Lung (tissue), 12 donors: Measurements from ENCODE around the gene HSPG2. TPM values are rescaled to one million over a fixed set of nuclear protein-coding genes. Genes with fewer than 3 reads are reported as not detected.

Experiments
- ATAC-seq: fragments of 200-7000 bp; cut with Tn5 transposase; one replicate; pipeline ENCODE4 v1.9.1; 2020; ENCODE audit warnings: moderate number of reproducible peaks; ENCODE audit not compliant: insufficient read depth, low FRiP score
- DNase-seq, 3 donors: peaks; one replicate each; pipeline ENCODE4 v3.0.0-alpha.2; 2013 to 2017
- H3K27ac ChIP-seq, 2 donors: one replicate each; pipeline ENCODE4 v1.5.1; 2013; ENCODE audit warnings: mild to moderate bottlenecking in 2 of 2, moderate library complexity in 2 of 2, control low read depth in 1 of 2, inconsistent platforms in 1 of 2, low read depth in 1 of 2, low read length in 1 of 2
- H3K27me3 ChIP-seq, 3 donors: one replicate each; pipeline ENCODE4 v1.5.1; 2013; ENCODE audit warnings: low read length in 2 of 3; ENCODE audit not compliant: control insufficient read depth in 3 of 3, insufficient read depth in 3 of 3
- H3K36me3 ChIP-seq, 4 donors: one replicate each; pipeline ENCODE4 v1.5.1; 2013; ENCODE audit warnings: low read length in 4 of 4, mild to moderate bottlenecking in 1 of 4, moderate library complexity in 1 of 4; ENCODE audit not compliant: control insufficient read depth in 4 of 4, insufficient read depth in 4 of 4
- H3K4me1 ChIP-seq, 5 donors: one replicate each; pipeline ENCODE4 v1.5.1; 2013; ENCODE audit warnings: low read length in 5 of 5, mild to moderate bottlenecking in 2 of 5, moderate library complexity in 1 of 5; ENCODE audit not compliant: control insufficient read depth in 5 of 5, insufficient read depth in 5 of 5
- H3K4me3 ChIP-seq: one replicate; pipeline ENCODE4 v1.5.1; 2013; ENCODE audit warnings: mild to moderate bottlenecking, control low read depth, moderate library complexity
- H3K9ac ChIP-seq, 2 donors: one replicate each; pipeline ENCODE4 v1.5.1; 2013; ENCODE audit warnings: low read length in 2 of 2, control low read depth in 1 of 2; ENCODE audit not compliant: insufficient read depth in 1 of 2
- H3K9me3 ChIP-seq, 4 donors: one replicate each; pipeline ENCODE4 v1.5.1; 2013; ENCODE audit warnings: low read length in 3 of 4, mild to moderate bottlenecking in 1 of 4, moderate library complexity in 1 of 4; ENCODE audit not compliant: control insufficient read depth in 4 of 4, insufficient read depth in 3 of 4
- CTCF ChIP-seq: IDR thresholded peaks from 2 replicates; pipeline ENCODE4 v1.5.1; 2012; ENCODE audit warnings: mild to moderate bottlenecking; ENCODE audit errors: control extremely low read depth, extremely low read depth
- WGBS, 2 donors: extraction: QIAGEN DNeasy Blood & Tissue Kit; methylation state at CpG; one replicate each; pipeline ENCODE4 v1.1.7; 2013; 5-methylcytosine and 5-hydroxymethylcytosine counted together
- polyA plus RNA-seq, 2 donors: library from polyadenylated mRNA; stranded (reverse); fragments of 200-250 nt; gene quantifications; one replicate each; pipeline ENCODE4 v1.2.1, GENCODE V29; 2013
- total RNA-seq, 2 donors: library from RNA; depleted of rRNA in 1 of 2; stranded (reverse); fragments of >200 nt in 1 of 2; gene quantifications; one replicate each; pipeline ENCODE4 v1.2.1, GENCODE V29; 2014 to 2021
- donor health status: control.
- donor health status: control.
- donor health status: Bipolar disorder and iron deficiency.
- donor health status: healthy.
- donor health status: DM: yes; HTN: yes; CAD: no.

HSPG2 gene
- total and polyA plus RNA-seq, 4 donors, result 58.0 to 335 (median 140) TPM

GRCh38 chr1:21942464-21942863 is 5.4 kb upstream of the HSPG2 start:
- no peak for TF ChIP-seq CTCF
- DNase-seq, result peak in 1 of 3 donors; percentile 40
- peak overlapping the region; percentile 19 to 68 for H3K27ac ChIP-seq
- H3K36me3 ChIP-seq, result no peaks in the 10 kb centered on the region
- no peaks in the 10 kb centered on the region for H3K9me3 ChIP-seq
- 73 to 83% methylated on average over 10 of the region's 10 CpGs for WGBS, 2 donors
- H3K4me3 ChIP-seq, result no peak overlapping the region
- ATAC-seq, result no peak
- H3K4me1 ChIP-seq, result peaks cover 4 to 27% (median 22%) of the 10 kb centered on the region in 5 donors
- no peak overlapping the region for H3K9ac ChIP-seq
- H3K27me3 ChIP-seq, result no peaks in the 10 kb centered on the region

GRCh38 chr1:21941370-21941769 is 4.3 kb upstream of the HSPG2 start:
- Histone ChIP-seq H3K27ac (no peak overlapping the region), H3K4me3 (no peak overlapping the region), H3K27me3 (no peaks in the 10 kb centered on the region), H3K4me1 (peaks cover 4 to 27% (median 22%) of the 10 kb centered on the region in 5 donors), H3K9ac (no peak overlapping the region), H3K9me3 (no peaks in the 10 kb centered on the region), H3K36me3 (no peaks in the 10 kb centered on the region)
- no peak for ATAC-seq
- WGBS, 2 donors, result 83 to 84% methylated on average over 5 of the region's 5 CpGs
- no peak for DNase-seq
- no peak for TF ChIP-seq CTCF

- DNase-seq (no peak), ATAC-seq (no peak)
- Histone ChIP-seq H3K4me3 (no peak overlapping the region), H3K4me1 (peaks cover 4 to 31% (median 24%) of the 10 kb centered on the region in 5 donors), H3K27ac (peak overlapping the region in 1 of 2 donors; percentile 79), H3K9me3 (no peaks in the 10 kb centered on the region), H3K36me3 (no peaks in the 10 kb centered on the region), H3K27me3 (no peaks in the 10 kb centered on the region), H3K9ac (no peak overlapping the region)
- no peak for TF ChIP-seq CTCF
- 100% methylated on average over 2 of the region's 2 CpGs for WGBS, 2 donors
These were observed 3.4 kb upstream of the HSPG2 start for GRCh38 chr1:21940492-21940891.
